Bronchial epithelial cell (primary cell): ENCODE data around the gene CXXC5. TPM values are rescaled to one million over a fixed set of nuclear protein-coding genes. Genes with fewer than 3 reads are reported as not detected.
A peak's percentile ranks its signal among the peaks of the same experiment; 100 is the strongest.

Source experiments
- DNase-seq: peaks from one replicate; pipeline ENCODE4 v3.0.0-alpha.2; 2010; ENCODE audit warnings: low read depth
- FAIRE-seq: peaks from 2 replicates; lab custom pipeline; 2011; peaks lifted over from hg19 to GRCh38; lab: Jason Lieb, UNC
- H3K27me3 ChIP-seq: 2 replicates; pipeline ENCODE4 v1.5.1; 2011; ENCODE audit warnings: low read length; ENCODE audit not compliant: control insufficient read depth, insufficient read depth
- H3K36me3 ChIP-seq: 2 replicates; pipeline ENCODE4 v1.5.1; 2011; ENCODE audit warnings: low read length; ENCODE audit not compliant: control insufficient read depth, insufficient read depth
- H3K4me3 ChIP-seq: 2 replicates; pipeline ENCODE4 v1.5.1; 2011; ENCODE audit warnings: mild to moderate bottlenecking, low read depth, low read length, control low read depth
- CTCF ChIP-seq: IDR thresholded peaks from 2 replicates; pipeline ENCODE4 v1.5.1; 2011; ENCODE audit warnings: mild to moderate bottlenecking, moderate library complexity, low read length, control low read depth, inconsistent platforms; ENCODE audit not compliant: insufficient read depth, severe bottlenecking
- total RNA-seq: library from RNA; depleted of rRNA; stranded (reverse); fragments of >200 nt; gene quantifications from 2 replicates; pipeline ENCODE4 v1.2.1, GENCODE V29; 2014

CXXC5 gene
- total RNA-seq, 1 donor from 2014 or later = 6.1 TPM

- no peak for DNase-seq
- Histone ChIP-seq H3K27me3 (no peaks in the 10 kb centered on the region), H3K36me3 (no peaks in the 10 kb centered on the region), H3K4me3 (no peak overlapping the region)
- no peak for TF ChIP-seq CTCF
- FAIRE-seq = no peak
Measured at GRCh38 chr5:139666551-139666950, 18.4 kb downstream of the CXXC5 start.

DNA sequence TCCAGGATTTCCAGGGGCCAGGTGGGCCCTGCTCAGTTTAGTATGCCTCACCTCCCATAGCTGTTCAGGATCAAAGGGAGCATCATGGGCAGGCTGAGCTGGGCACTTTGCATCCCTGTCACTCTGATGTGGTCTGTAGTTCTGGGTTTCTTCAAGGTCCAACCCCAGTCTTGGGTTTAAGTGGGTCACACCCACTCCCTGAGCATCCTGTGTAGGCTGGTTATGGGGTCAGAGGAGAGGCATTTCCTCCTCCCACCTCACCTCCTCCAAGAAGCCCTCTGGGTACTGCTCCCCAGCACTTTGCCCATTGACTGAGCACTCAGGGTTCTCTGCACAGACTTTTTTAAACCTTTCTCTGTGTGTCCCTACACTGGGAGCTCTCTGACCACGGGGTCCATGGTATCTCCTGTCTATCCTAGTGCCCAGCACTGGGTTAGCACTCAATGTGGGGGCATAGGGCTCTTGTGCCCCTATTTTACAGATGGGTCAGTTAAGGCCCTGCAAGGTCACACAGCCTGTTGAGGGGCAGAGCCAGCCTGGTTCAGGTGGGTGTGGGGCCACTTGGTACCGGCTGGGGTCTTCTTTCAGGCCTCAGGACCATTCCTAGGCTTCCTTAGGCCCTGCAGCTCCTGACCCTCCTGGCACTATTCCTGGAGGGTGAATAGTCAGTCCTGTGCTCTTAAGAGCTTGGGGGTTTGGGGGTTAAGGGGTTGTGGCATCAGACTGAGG, 19.0 kb downstream of the CXXC5 start:
- Histone ChIP-seq H3K36me3 (no peaks in the 10 kb centered on the region), H3K27me3 (no peaks in the 10 kb centered on the region), H3K4me3 (no peak overlapping the region)
- no peak for TF ChIP-seq CTCF
- FAIRE-seq (no peak), DNase-seq (no peak)

- Histone ChIP-seq H3K4me3 (peak overlapping the region; percentile 28), H3K36me3 (no peaks in the 10 kb centered on the region), H3K27me3 (no peaks in the 10 kb centered on the region)
- no peak for DNase-seq
- TF ChIP-seq CTCF = no peak
- FAIRE-seq = no peak
Measured at GRCh38 chr5:139667730-139668063, 19.5 kb downstream of the CXXC5 start.

GRCh38 chr5:139668064-139668880, 20.1 kb downstream of the CXXC5 start:
- Histone ChIP-seq H3K4me3 (peak overlapping the region; percentile 28), H3K36me3 (no peaks in the 10 kb centered on the region), H3K27me3 (no peaks in the 10 kb centered on the region)
- no peak for TF ChIP-seq CTCF
- DNase-seq (peak; percentile 35), FAIRE-seq (no peak)

DNA sequence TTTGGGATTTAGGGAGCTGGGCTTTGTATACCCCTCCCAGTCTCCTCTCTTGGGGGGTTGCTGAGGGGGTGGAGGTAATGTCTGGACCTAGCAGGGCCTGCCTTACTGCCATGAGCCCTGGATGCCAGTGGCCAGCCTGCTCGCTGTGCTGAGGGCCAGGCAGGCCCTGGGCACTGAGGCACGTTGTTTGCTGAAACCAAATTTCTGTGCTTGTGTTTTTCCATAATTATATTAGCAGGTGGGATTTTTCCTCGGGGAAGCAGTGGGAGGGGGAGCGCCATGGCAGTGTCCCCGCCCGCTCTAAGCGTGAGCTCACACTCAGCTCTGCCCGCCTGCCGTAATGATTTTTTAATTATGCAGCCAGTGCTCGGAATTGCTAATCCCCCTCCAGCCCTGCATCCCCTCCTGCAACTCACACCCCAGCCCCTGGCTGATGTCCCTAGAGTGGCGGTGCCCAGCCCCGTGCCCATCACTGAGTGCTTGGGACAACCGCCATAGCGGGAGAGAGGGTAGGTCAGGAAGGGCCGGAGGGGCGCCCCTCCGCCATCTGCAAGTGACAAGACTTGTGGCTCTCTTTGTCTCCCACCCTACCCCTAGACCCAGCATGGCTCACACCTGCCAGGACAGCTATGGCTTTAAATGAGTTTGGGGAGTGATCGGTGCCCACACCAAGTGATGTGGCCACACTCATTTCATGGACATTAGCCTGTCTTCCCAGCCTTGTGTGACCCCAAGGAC, 20.9 kb downstream of the CXXC5 start:
- Histone ChIP-seq H3K4me3 (no peak overlapping the region), H3K36me3 (no peaks in the 10 kb centered on the region), H3K27me3 (no peaks in the 10 kb centered on the region)
- FAIRE-seq (no peak), DNase-seq (no peak)
- no peak for TF ChIP-seq CTCF
